Fibroblast of the aortic adventitia (primary cell): Measurements from ENCODE around the gene CARHSP1. TPM values are rescaled to one million over a fixed set of nuclear protein-coding genes. Genes with fewer than 3 reads are reported as not detected.

ENCODE experiments used
- DNase-seq: peaks from one replicate; pipeline ENCODE4 v3.0.0-alpha.2; 2010; ENCODE audit warnings: low read depth
- H3K4me3 ChIP-seq: 2 replicates; pipeline ENCODE4 v1.5.1; 2011; ENCODE audit warnings: low read depth, mild to moderate bottlenecking, control low read depth, low read length, moderate library complexity
- CTCF ChIP-seq: IDR thresholded peaks from 2 replicates; pipeline ENCODE4 v1.5.1; 2011; ENCODE audit warnings: mild to moderate bottlenecking, low read length, control low read depth, inconsistent platforms; ENCODE audit not compliant: insufficient read depth
- total RNA-seq: library from RNA; depleted of rRNA; stranded (reverse); fragments of >200 nt; gene quantifications from 2 replicates; pipeline ENCODE4 v1.2.3, GENCODE V29; 2012; ENCODE audit warnings: low replicate concordance

The CARHSP1 gene
- total RNA-seq, 1 donor: 66.5 TPM

- H3K4me3 ChIP-seq: no peak overlapping the region
- no peak for TF ChIP-seq CTCF
- DNase-seq: no peak
Measured at GRCh38 chr16:8901320-8901861, 32.6 kb upstream of the CARHSP1 start.

- no peak for DNase-seq
- no peak for TF ChIP-seq CTCF
- no peak overlapping the region for H3K4me3 ChIP-seq
Measured at GRCh38 chr16:8900343-8900742, 31.5 kb upstream of the CARHSP1 start.

GRCh38 chr16:8899709-8900317 is 31.0 kb upstream of the CARHSP1 start:
- H3K4me3 ChIP-seq: no peak overlapping the region
- no peak for DNase-seq
- TF ChIP-seq CTCF: no peak

- no peak for TF ChIP-seq CTCF
Measured at GRCh38 chr16:8898660-8899318, 30.0 kb upstream of the CARHSP1 start.

GRCh38 chr16:8894736-8895334 is 26.0 kb upstream of the CARHSP1 start:
- no peak for DNase-seq
- TF ChIP-seq CTCF: no peak

More at GRCh38 chr16:8898660-8899318, 30.0 kb upstream of the CARHSP1 start:
- DNase-seq: no peak
- no peak overlapping the region for H3K4me3 ChIP-seq

GRCh38 chr16:8893976-8894690 is 25.3 kb upstream of the CARHSP1 start:
- no peak for TF ChIP-seq CTCF
- no peak for DNase-seq
- H3K4me3 ChIP-seq: no peak overlapping the region

More at GRCh38 chr16:8894736-8895334, 26.0 kb upstream of the CARHSP1 start:
- H3K4me3 ChIP-seq: no peak overlapping the region
